ENCODE measurements around the gene RUFY1.

Gene RUFY1

DNA sequence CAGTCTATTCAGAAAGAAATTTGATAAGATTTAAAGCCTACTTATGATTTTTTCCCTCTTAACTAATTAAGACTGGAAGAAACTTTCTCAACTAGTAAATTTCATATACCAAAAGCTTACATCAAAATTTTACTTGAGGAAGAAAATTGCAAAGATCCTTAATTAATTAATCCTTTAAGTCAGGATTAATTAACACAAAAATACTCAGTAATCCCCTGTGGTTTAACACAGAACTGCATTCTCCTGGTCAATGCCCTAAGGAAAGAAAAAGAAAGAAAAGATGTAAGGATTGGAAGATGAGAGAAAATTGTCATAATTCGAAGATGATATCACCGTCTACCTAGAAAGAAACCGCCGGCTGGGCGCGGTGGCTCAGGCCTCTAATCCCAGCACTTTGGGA lies 17.3 kb upstream of the RUFY1 start:
- Histone ChIP-seq H3K9me2 (replicated peaks; ENCODE audit: insufficient read depth, low read length) (no peaks in the 10 kb centered on the region), H3K27me3 (replicated peaks; ENCODE audit: insufficient read depth, low read length) (no peaks in the 10 kb centered on the region), H3F3A (ENCODE audit: insufficient read depth, low read length) (no peaks in the 10 kb centered on the region), H4K20me1 (ENCODE audit: insufficient read depth, low read length) (no peaks in the 10 kb centered on the region), H3K27ac (ENCODE audit: low read length) (no peak overlapping the region), H3K79me2 (ENCODE audit: low read length) (no peaks in the 10 kb centered on the region), H3K9ac (ENCODE audit: low read length) (no peak overlapping the region), H3K9me3 (replicated peaks; ENCODE audit: insufficient read depth, low read length) (no peaks in the 10 kb centered on the region), H3K36me3 (replicated peaks; ENCODE audit: insufficient read depth, low read length) (no peaks in the 10 kb centered on the region), H3K4me3 (ENCODE audit: low read length) (no peak overlapping the region), H3K4me1 (ENCODE audit: low read length) (no peaks in the 10 kb centered on the region), H3K4me2 (ENCODE audit: low read depth, low read length) (no peak overlapping the region), H2AFZ (ENCODE audit: low read length) (no peak overlapping the region)
- DNase-seq, result no peak
- no peak for TF ChIP-seq EZH2 (optimal IDR thresholded peaks at IDR 0.05; ENCODE audit: low read depth, low read length)
- no peak for TF ChIP-seq CTCF (IDR thresholded peaks at IDR 0.05; ENCODE audit: low read length)
- no peak for TF ChIP-seq EZH2phosphoT487 (IDR thresholded peaks at IDR 0.05; ENCODE audit: low read length)

- Histone ChIP-seq H4K20me1 (ENCODE audit: insufficient read depth, low read length) (no peaks in the 10 kb centered on the region), H3K27ac (ENCODE audit: low read length) (no peak overlapping the region), H3K9me2 (replicated peaks; ENCODE audit: insufficient read depth, low read length) (no peaks in the 10 kb centered on the region), H3K9me3 (replicated peaks; ENCODE audit: insufficient read depth, low read length) (no peaks in the 10 kb centered on the region), H3F3A (ENCODE audit: insufficient read depth, low read length) (no peaks in the 10 kb centered on the region), H3K36me3 (replicated peaks; ENCODE audit: insufficient read depth, low read length) (no peaks in the 10 kb centered on the region), H3K4me3 (ENCODE audit: low read length) (no peak overlapping the region), H3K9ac (ENCODE audit: low read length) (no peak overlapping the region), H3K79me2 (ENCODE audit: low read length) (no peaks in the 10 kb centered on the region), H3K4me1 (ENCODE audit: low read length) (no peaks in the 10 kb centered on the region), H2AFZ (ENCODE audit: low read length) (no peak overlapping the region), H3K4me2 (ENCODE audit: low read depth, low read length) (no peak overlapping the region), H3K27me3 (replicated peaks; ENCODE audit: insufficient read depth, low read length) (no peaks in the 10 kb centered on the region)
- no peak for TF ChIP-seq CTCF (IDR thresholded peaks at IDR 0.05; ENCODE audit: low read length)
- TF ChIP-seq EZH2 (optimal IDR thresholded peaks at IDR 0.05; ENCODE audit: low read depth, low read length), result no peak
- TF ChIP-seq EZH2phosphoT487 (IDR thresholded peaks at IDR 0.05; ENCODE audit: low read length), result no peak
- DNase-seq, result no peak
Observed at GRCh38 chr5:179533907-179534306, 16.4 kb upstream of the RUFY1 start.

DNA sequence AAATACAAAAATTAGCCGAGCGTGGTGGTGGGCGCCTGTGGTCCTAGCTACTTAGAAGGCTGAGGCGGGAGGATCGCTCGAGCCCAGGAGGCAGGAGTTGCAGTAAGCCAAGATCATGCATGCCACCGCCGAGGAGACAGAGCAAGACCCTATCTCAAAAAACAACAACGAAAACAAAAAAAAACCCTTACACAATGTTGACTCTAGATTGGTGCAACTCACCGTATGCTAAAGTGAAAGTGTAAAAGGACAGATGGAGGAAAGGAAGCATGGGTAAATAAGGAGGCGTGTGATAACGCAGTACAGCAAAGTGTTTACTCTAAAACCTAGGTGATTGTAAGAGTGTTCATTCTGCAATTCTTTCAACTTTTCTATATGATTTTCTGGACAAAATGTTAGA lies 15.9 kb upstream of the RUFY1 start:
- Histone ChIP-seq H3K36me3 (replicated peaks; ENCODE audit: insufficient read depth, low read length) (no peaks in the 10 kb centered on the region), H3K4me3 (ENCODE audit: low read length) (no peak overlapping the region), H3K9ac (ENCODE audit: low read length) (no peak overlapping the region), H3K4me1 (ENCODE audit: low read length) (no peaks in the 10 kb centered on the region), H3K27ac (ENCODE audit: low read length) (no peak overlapping the region), H3F3A (ENCODE audit: insufficient read depth, low read length) (no peaks in the 10 kb centered on the region), H2AFZ (ENCODE audit: low read length) (no peak overlapping the region), H3K9me3 (replicated peaks; ENCODE audit: insufficient read depth, low read length) (no peaks in the 10 kb centered on the region), H3K9me2 (replicated peaks; ENCODE audit: insufficient read depth, low read length) (no peaks in the 10 kb centered on the region), H3K79me2 (ENCODE audit: low read length) (no peaks in the 10 kb centered on the region), H3K4me2 (ENCODE audit: low read depth, low read length) (no peak overlapping the region), H4K20me1 (ENCODE audit: insufficient read depth, low read length) (no peaks in the 10 kb centered on the region), H3K27me3 (replicated peaks; ENCODE audit: insufficient read depth, low read length) (no peaks in the 10 kb centered on the region)
- no peak for DNase-seq
- TF ChIP-seq EZH2phosphoT487 (IDR thresholded peaks at IDR 0.05; ENCODE audit: low read length) (no peak), CTCF (IDR thresholded peaks at IDR 0.05; ENCODE audit: low read length) (no peak), EZH2 (optimal IDR thresholded peaks at IDR 0.05; ENCODE audit: low read depth, low read length) (no peak)
